CD14-positive monocyte (primary cell): ENCODE results near the gene PUM2. TPM values are rescaled to one million over a fixed set of nuclear protein-coding genes. Genes with fewer than 3 reads are reported as not detected.
A peak's percentile ranks its signal among the peaks of the same experiment; 100 is the strongest.

ENCODE experiments used
- DNase-seq, 3 donors: peaks; one replicate each; pipeline ENCODE4 v3.0.0-alpha.2; 2011 to 2022
- H2AFZ ChIP-seq: 2 replicates; pipeline ENCODE4 v1.6.0; 2012; ENCODE audit warnings: mild to moderate bottlenecking, low read depth, low read length, inconsistent platforms; ENCODE audit not compliant: insufficient read depth, poor library complexity, severe bottlenecking
- H3K27ac ChIP-seq, 2 donors: 1 replicate in 1 of 2; 2 replicates in 1 of 2; pipeline ENCODE4 v1.5.1; 2012 to 2013; ENCODE audit warnings: low read length in 2 of 2, control low read depth in 1 of 2, inconsistent platforms in 1 of 2, low read depth in 1 of 2, mild to moderate bottlenecking in 1 of 2
- H3K27me3 ChIP-seq, 2 donors: one replicate each; pipeline versions ENCODE4 v1.6.0 to v1.6.1; 2011 to 2013; ENCODE audit warnings: low read length in 2 of 2; ENCODE audit not compliant: control insufficient read depth in 2 of 2, insufficient read depth in 2 of 2
- H3K36me3 ChIP-seq, 2 donors: replicated peaks in 1 of 2; 1 replicate in 1 of 2; 2 replicates in 1 of 2; pipeline versions ENCODE4 v1.5.1 to v1.6.1; 2012 to 2013; ENCODE audit warnings: low read length in 2 of 2, control low read depth in 1 of 2, inconsistent platforms in 1 of 2, mild to moderate bottlenecking in 1 of 2; ENCODE audit not compliant: insufficient read depth in 2 of 2, control insufficient read depth in 1 of 2
- H3K4me1 ChIP-seq, 2 donors: 1 replicate in 1 of 2; 2 replicates in 1 of 2; pipeline versions ENCODE4 v1.5.1 to v1.6.1; 2012 to 2013; ENCODE audit warnings: low read length in 2 of 2, control low read depth in 1 of 2, inconsistent platforms in 1 of 2, mild to moderate bottlenecking in 1 of 2, moderate library complexity in 1 of 2; ENCODE audit not compliant: insufficient read depth in 2 of 2, control insufficient read depth in 1 of 2
- H3K4me2 ChIP-seq: replicated peaks from 2 replicates; pipeline ENCODE3; 2012; ENCODE audit warnings: low read length, moderate library complexity, mild to moderate bottlenecking; ENCODE audit not compliant: poor library complexity, severe bottlenecking; ENCODE audit errors: extremely low read depth
- H3K4me3 ChIP-seq, 3 experiments: fragments of 200-600 bp in 1 of 3; sonication (generic) in 1 of 3; replicated peaks in 1 of 3; 1 replicate in 2 of 3; 2 replicates in 1 of 3; pipeline ENCODE4 v1.5.1; 2011 to 2013; ENCODE audit warnings: low read length in 3 of 3, mild to moderate bottlenecking in 3 of 3, control low read depth in 2 of 3, low read depth in 2 of 3, inconsistent platforms in 1 of 3, moderate library complexity in 1 of 3
- H3K79me2 ChIP-seq: 2 replicates; pipeline ENCODE4 v1.6.0; 2012; ENCODE audit warnings: mild to moderate bottlenecking, control low read depth, inconsistent platforms, low read length, moderate library complexity; ENCODE audit not compliant: insufficient read depth
- H3K9ac ChIP-seq: 2 replicates; pipeline ENCODE4 v1.6.0; 2017; ENCODE audit warnings: low read length, mild to moderate bottlenecking; ENCODE audit not compliant: insufficient read depth, poor library complexity, severe bottlenecking
- H3K9me3 ChIP-seq, 2 donors: replicated peaks in 1 of 2; 1 replicate in 1 of 2; 2 replicates in 1 of 2; pipeline versions ENCODE4 v1.5.1 to v1.6.1; 2012 to 2013; ENCODE audit warnings: low read length in 2 of 2, control low read depth in 1 of 2; ENCODE audit not compliant: control insufficient read depth in 1 of 2, insufficient read depth in 1 of 2
- H4K20me1 ChIP-seq: 2 replicates; pipeline ENCODE4 v1.6.0; 2012; ENCODE audit warnings: mild to moderate bottlenecking, low read length, control low read depth, moderate library complexity; ENCODE audit not compliant: insufficient read depth
- H3K27ac Mint-ChIP-seq, 7 donors: one replicate each; pipeline ENCODE4 v1.8.0; 2020; ENCODE audit warnings: mild to moderate bottlenecking in 7 of 7, mixed read lengths in 7 of 7, moderate library complexity in 6 of 7, inconsistent platforms in 2 of 7
- H3K27me3 Mint-ChIP-seq, 3 donors: one replicate each; pipeline ENCODE4 v1.8.0; 2021 to 2022; ENCODE audit warnings: low read depth in 3 of 3, mild to moderate bottlenecking in 3 of 3, mixed read lengths in 3 of 3, moderate library complexity in 3 of 3, inconsistent platforms in 1 of 3
- H3K36me3 Mint-ChIP-seq, 2 donors: one replicate each; pipeline ENCODE4 v1.8.0; 2020; ENCODE audit warnings: mixed read lengths in 2 of 2, inconsistent platforms in 1 of 2, mild to moderate bottlenecking in 1 of 2
- H3K4me1 Mint-ChIP-seq: one replicate; pipeline ENCODE4 v1.8.0; 2020; ENCODE audit warnings: mild to moderate bottlenecking, mixed read lengths
- H3K4me3 Mint-ChIP-seq, 2 donors: one replicate each; pipeline ENCODE4 v1.8.0; 2020; ENCODE audit warnings: mild to moderate bottlenecking in 2 of 2, mixed read lengths in 2 of 2, moderate library complexity in 1 of 2
- H3K9me3 Mint-ChIP-seq, 7 donors: one replicate each; pipeline ENCODE4 v1.8.0; 2020 to 2022; ENCODE audit warnings: mixed read lengths in 7 of 7, mild to moderate bottlenecking in 6 of 7, moderate library complexity in 6 of 7, inconsistent platforms in 2 of 7
- CTCF ChIP-seq: fragments of 200-600 bp; IDR thresholded peaks from one replicate; pipeline ENCODE4 v1.8.0; 2022; ENCODE audit warnings: antibody characterized with exemption, mild to moderate bottlenecking
- WGBS: methylation state at CpG from one replicate; pipeline ENCODE4 v1.1.5; 2013; ENCODE audit warnings: missing lambda C conversion rate; ENCODE audit not compliant: insufficient coverage; 5-methylcytosine and 5-hydroxymethylcytosine counted together
- intact Hi-C, 2 donors: fragments of 100-400 bp; cut with micrococcal nuclease; formaldehyde crosslinking; loops; one replicate each; pipeline versions ENCODE4 v1.15.0 to v1.15.1; 2023
- polyA plus RNA-seq, 3 donors: library from polyadenylated mRNA; depleted of rRNA in 1 of 3; unstranded in 2 of 3; stranded (reverse) in 1 of 3; fragments of 300-500 nt in 2 of 3; fragments of >200 nt in 1 of 3; fragmentation: Illumina TruSeq in 2 of 3; gene quantifications; 1 replicate in 2 of 3; 2 replicates in 1 of 3; pipeline ENCODE4 v1.2.3, GENCODE V29; 2012 to 2021

Gene PUM2
- polyA plus RNA-seq, 3 donors, result 7.2 to 22.4 (median 8.3) TPM

- no peak overlapping the region for H3K4me2 ChIP-seq
- no peak overlapping the region for H3K9ac ChIP-seq
- no peak for DNase-seq
- H3K4me3 ChIP-seq, result no peak overlapping the region
- TF ChIP-seq CTCF, result no peak
- H3K9me3 ChIP-seq, result no peaks in the 10 kb centered on the region
- Mint-ChIP-seq H3K36me3 (peaks cover 0 to 4% of the 10 kb centered on the region in 2 donors), H3K4me1 (peaks cover 24% of the 10 kb centered on the region), H3K9me3 (peaks cover 0 to 2% (median 0%) of the 10 kb centered on the region in 7 donors), H3K4me3 (no peak overlapping the region), H3K27me3 (peaks cover 0 to 2% (median 2%) of the 10 kb centered on the region in 3 donors), H3K27ac (no peak overlapping the region)
- intact Hi-C loops, result loop anchor here (10.0 kb wide), 2 partner anchors 72 to 92 kb away; partner anchors contain the start of gene RHOB (in 1 of the 2)
- WGBS, result 100% methylated on average over 1 of the region's 5 CpGs
- H3K27ac ChIP-seq, result no peak overlapping the region
- H3K4me1 ChIP-seq, result peaks cover 31 to 32% of the 10 kb centered on the region in 2 donors
- no peaks in the 10 kb centered on the region for H3K36me3 ChIP-seq
- H3K27me3 ChIP-seq, result no peaks in the 10 kb centered on the region
- peaks cover 24% of the 10 kb centered on the region for H4K20me1 ChIP-seq
- peaks cover 31% of the 10 kb centered on the region for H3K79me2 ChIP-seq
- H2AFZ ChIP-seq, result peak overlapping the region; percentile 27
These were observed 2.1 kb upstream of the PUM2 start for GRCh38 chr2:20352581-20353216.

- DNase-seq, result no peak
- WGBS, result no CpG with 5 or more reads among the region's 4 CpGs
- Histone ChIP-seq H2AFZ (peak overlapping the region; percentile 95), H3K27ac (no peak overlapping the region), H3K27me3 (no peaks in the 10 kb centered on the region), H3K9me3 (no peaks in the 10 kb centered on the region), H3K79me2 (peaks cover 35% of the 10 kb centered on the region), H3K36me3 (no peaks in the 10 kb centered on the region), H3K9ac (no peak overlapping the region), H3K4me1 (peaks cover 32 to 33% of the 10 kb centered on the region in 2 donors), H4K20me1 (peaks cover 29% of the 10 kb centered on the region), H3K4me3 (no peak overlapping the region), H3K4me2 (peak overlapping the region; percentile 90)
- Mint-ChIP-seq H3K4me1 (peaks cover 22% of the 10 kb centered on the region), H3K36me3 (peaks cover 0 to 4% of the 10 kb centered on the region in 2 donors), H3K27me3 (peaks cover 0 to 2% (median 2%) of the 10 kb centered on the region in 3 donors), H3K9me3 (peaks cover 0 to 2% (median 0%) of the 10 kb centered on the region in 7 donors), H3K27ac (no peak overlapping the region), H3K4me3 (no peak overlapping the region)
- intact Hi-C loops, result loop anchor here (10.0 kb wide), 2 partner anchors 73 to 93 kb away; partner anchors contain the start of gene RHOB (in 1 of the 2)
- TF ChIP-seq CTCF, result no peak
These were observed 1.6 kb upstream of the PUM2 start for GRCh38 chr2:20352230-20352578.
